Measurements from ENCODE around the gene PPP1R36. TPM values are rescaled to one million over a fixed set of nuclear protein-coding genes. Genes with fewer than 3 reads are reported as not detected.

The PPP1R36 gene
- polyA plus RNA-seq, 3 donors = 0.38 TPM; not detected in 2

DNA sequence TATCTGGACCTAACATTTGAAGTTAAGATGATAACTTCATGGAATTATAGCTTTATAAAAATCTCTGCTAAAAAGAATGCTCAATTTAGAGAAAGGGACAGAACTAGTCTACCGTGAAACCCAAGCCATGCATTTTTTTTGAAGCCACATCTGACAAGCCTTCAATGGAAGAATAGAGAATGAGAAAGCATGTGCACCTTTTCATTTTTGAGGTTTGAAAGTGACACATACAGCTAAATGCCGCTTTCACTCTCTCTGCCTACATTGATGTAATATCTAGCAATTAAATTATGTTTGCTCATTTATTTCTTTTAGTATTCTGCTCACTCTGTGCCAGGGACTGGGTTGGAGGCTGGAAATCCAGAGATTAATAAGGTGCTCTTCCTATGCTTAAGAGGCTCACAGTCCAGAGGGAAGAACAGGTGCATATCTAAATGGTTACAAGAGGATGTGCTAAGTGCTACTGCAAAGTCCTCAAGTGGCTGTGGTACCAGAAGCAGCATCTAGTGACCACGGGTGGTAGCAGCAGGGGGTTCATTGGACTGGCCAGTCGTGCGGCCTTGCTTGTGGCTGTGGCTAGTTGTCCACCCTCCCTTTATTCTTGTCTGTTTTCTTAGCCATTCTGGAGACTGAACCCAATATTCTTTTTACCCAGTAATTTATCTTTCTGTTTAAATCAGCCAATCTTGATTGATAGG is 60.4 kb downstream of the PPP1R36 start:
- H3K27ac Mint-ChIP-seq = no peak overlapping the region
- no peaks in the 10 kb centered on the region for H3K36me3 Mint-ChIP-seq
- Histone ChIP-seq H3K27ac (ENCODE audit: low read depth in 1 of 2, low read length in 2 of 2) (no peak overlapping the region), H3K9ac (ENCODE audit: insufficient read depth, low read length, poor library complexity, severe bottlenecking) (no peak overlapping the region), H4K20me1 (ENCODE audit: insufficient read depth, low read length) (no peaks in the 10 kb centered on the region), H3K4me3 (replicated peaks in 1 of 3; ENCODE audit: low read depth in 2 of 3, low read length in 3 of 3) (no peak overlapping the region), H2AFZ (ENCODE audit: insufficient read depth, low read depth, low read length, poor library complexity, severe bottlenecking) (no peak overlapping the region), H3K36me3 (replicated peaks in 1 of 2; ENCODE audit: control insufficient read depth in 1 of 2, insufficient read depth in 2 of 2, low read length in 2 of 2) (no peaks in the 10 kb centered on the region), H3K4me2 (replicated peaks; ENCODE audit: extremely low read depth, low read length, poor library complexity, severe bottlenecking) (no peak overlapping the region), H3K27me3 (ENCODE audit: control insufficient read depth in 2 of 2, insufficient read depth in 2 of 2, low read length in 2 of 2) (no peaks in the 10 kb centered on the region), H3K79me2 (ENCODE audit: insufficient read depth, low read length) (no peaks in the 10 kb centered on the region), H3K4me1 (ENCODE audit: control insufficient read depth in 1 of 2, insufficient read depth in 2 of 2, low read length in 2 of 2) (no peaks in the 10 kb centered on the region), H3K9me3 (replicated peaks in 1 of 2; ENCODE audit: control insufficient read depth in 1 of 2, insufficient read depth in 1 of 2, low read length in 2 of 2) (no peaks in the 10 kb centered on the region)
- H3K27me3 Mint-ChIP-seq (ENCODE audit: low read depth in 3 of 3) = peaks cover 2 to 8% (median 8%) of the 10 kb centered on the region in 3 donors
- intact Hi-C loops (cut with micrococcal nuclease) = no loop called here
- H3K4me1 Mint-ChIP-seq = no peaks in the 10 kb centered on the region
- 86% methylated on average over 1 of the region's 5 CpGs for WGBS (ENCODE audit: insufficient coverage)
- no peak for DNase-seq
- no peak overlapping the region for H3K4me3 Mint-ChIP-seq
- no peaks in the 10 kb centered on the region for H3K9me3 Mint-ChIP-seq
- TF ChIP-seq, protein P1, sequence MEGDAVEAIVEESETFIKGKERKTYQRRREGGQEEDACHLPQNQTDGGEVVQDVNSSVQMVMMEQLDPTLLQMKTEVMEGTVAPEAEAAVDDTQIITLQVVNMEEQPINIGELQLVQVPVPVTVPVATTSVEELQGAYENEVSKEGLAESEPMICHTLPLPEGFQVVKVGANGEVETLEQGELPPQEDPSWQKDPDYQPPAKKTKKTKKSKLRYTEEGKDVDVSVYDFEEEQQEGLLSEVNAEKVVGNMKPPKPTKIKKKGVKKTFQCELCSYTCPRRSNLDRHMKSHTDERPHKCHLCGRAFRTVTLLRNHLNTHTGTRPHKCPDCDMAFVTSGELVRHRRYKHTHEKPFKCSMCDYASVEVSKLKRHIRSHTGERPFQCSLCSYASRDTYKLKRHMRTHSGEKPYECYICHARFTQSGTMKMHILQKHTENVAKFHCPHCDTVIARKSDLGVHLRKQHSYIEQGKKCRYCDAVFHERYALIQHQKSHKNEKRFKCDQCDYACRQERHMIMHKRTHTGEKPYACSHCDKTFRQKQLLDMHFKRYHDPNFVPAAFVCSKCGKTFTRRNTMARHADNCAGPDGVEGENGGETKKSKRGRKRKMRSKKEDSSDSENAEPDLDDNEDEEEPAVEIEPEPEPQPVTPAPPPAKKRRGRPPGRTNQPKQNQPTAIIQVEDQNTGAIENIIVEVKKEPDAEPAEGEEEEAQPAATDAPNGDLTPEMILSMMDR (IDR thresholded peaks at IDR 0.05) = no peak

GRCh38 chr14:64611358-64612020 is 61.7 kb downstream of the PPP1R36 start:
- H3K27ac ChIP-seq (ENCODE audit: low read depth in 1 of 2, low read length in 2 of 2) = no peak overlapping the region
- TF ChIP-seq, protein P1 (IDR thresholded peaks at IDR 0.05) = no peak
- WGBS (ENCODE audit: insufficient coverage) = no CpG with 5 or more reads among the region's 1 CpG
- no peak overlapping the region for H3K4me3 Mint-ChIP-seq
- H3K9ac ChIP-seq (ENCODE audit: insufficient read depth, low read length, poor library complexity, severe bottlenecking) = no peak overlapping the region
- H3K79me2 ChIP-seq (ENCODE audit: insufficient read depth, low read length) = no peaks in the 10 kb centered on the region
- intact Hi-C loops (cut with micrococcal nuclease) = no loop called here
- no peaks in the 10 kb centered on the region for H3K36me3 Mint-ChIP-seq
- no peak overlapping the region for H3K27ac Mint-ChIP-seq
- H3K4me1 Mint-ChIP-seq = no peaks in the 10 kb centered on the region
- no peak for DNase-seq
- no peak overlapping the region for H3K4me3 ChIP-seq (replicated peaks in 1 of 3; ENCODE audit: low read depth in 2 of 3, low read length in 3 of 3)
- no peaks in the 10 kb centered on the region for H3K4me1 ChIP-seq (ENCODE audit: control insufficient read depth in 1 of 2, insufficient read depth in 2 of 2, low read length in 2 of 2)
- no peaks in the 10 kb centered on the region for H3K9me3 ChIP-seq (replicated peaks in 1 of 2; ENCODE audit: control insufficient read depth in 1 of 2, insufficient read depth in 1 of 2, low read length in 2 of 2)
- H3K9me3 Mint-ChIP-seq = no peaks in the 10 kb centered on the region
- H3K27me3 Mint-ChIP-seq (ENCODE audit: low read depth in 3 of 3) = peaks cover under 1 to 7% (median 4%) of the 10 kb centered on the region in 3 donors
- H3K36me3 ChIP-seq (replicated peaks in 1 of 2; ENCODE audit: control insufficient read depth in 1 of 2, insufficient read depth in 2 of 2, low read length in 2 of 2) = no peaks in the 10 kb centered on the region
- H3K27me3 ChIP-seq (ENCODE audit: control insufficient read depth in 2 of 2, insufficient read depth in 2 of 2, low read length in 2 of 2) = no peaks in the 10 kb centered on the region
- H3K4me2 ChIP-seq (replicated peaks; ENCODE audit: extremely low read depth, low read length, poor library complexity, severe bottlenecking) = no peak overlapping the region
- no peaks in the 10 kb centered on the region for H4K20me1 ChIP-seq (ENCODE audit: insufficient read depth, low read length)
- H2AFZ ChIP-seq (ENCODE audit: insufficient read depth, low read depth, low read length, poor library complexity, severe bottlenecking) = no peak overlapping the region
